NT2/D1 (cell line): ENCODE results near the gene TTC23.
"Not testable (repeated sequence)": the region's sequence is repeated elsewhere in the genome, so short reads cannot be mapped to it uniquely, and the experiment has no call there.

ENCODE experiments used
- DNase-seq: peaks from one replicate; pipeline ENCODE4 v3.0.0-alpha.2; 2011; ENCODE audit warnings: low read depth, low spot score
- H3K27me3 ChIP-seq: 2 replicates; pipeline ENCODE4 v1.6.0; 2011; ENCODE audit warnings: mild to moderate bottlenecking; ENCODE audit not compliant: insufficient read length, insufficient read depth
- H3K36me3 ChIP-seq: 2 replicates; pipeline ENCODE4 v1.6.1; 2011; ENCODE audit warnings: mild to moderate bottlenecking, low read length, mixed read lengths; ENCODE audit not compliant: insufficient read depth, insufficient read length
- H3K4me1 ChIP-seq: 2 replicates; pipeline ENCODE4 v1.5.1; 2011; ENCODE audit not compliant: insufficient read depth, insufficient read length
- H3K4me3 ChIP-seq: 2 replicates; pipeline ENCODE4 v1.5.1; 2011; ENCODE audit warnings: low read depth; ENCODE audit not compliant: insufficient read length
- H3K9ac ChIP-seq: 2 replicates; pipeline ENCODE4 v1.6.0; 2011; ENCODE audit warnings: low read depth; ENCODE audit not compliant: insufficient read length
- H3K9me3 ChIP-seq: 2 replicates; pipeline ENCODE4 v1.5.1; 2011; ENCODE audit warnings: mild to moderate bottlenecking, low read length; ENCODE audit not compliant: insufficient read depth
- SUZ12 ChIP-seq: IDR thresholded peaks from 2 replicates; pipeline ENCODE4 v1.6.1; 2011; ENCODE audit not compliant: insufficient read length, insufficient read depth; ENCODE audit errors: extremely low read depth
- YY1 ChIP-seq: IDR thresholded peaks from 2 replicates; pipeline ENCODE4 v1.6.1; 2011; ENCODE audit not compliant: insufficient read length, insufficient read depth
- ZNF274 ChIP-seq: IDR thresholded peaks from 2 replicates; pipeline ENCODE4 v1.6.1; 2011; ENCODE audit warnings: mild to moderate bottlenecking, low read depth, low read length

The TTC23 gene

DNA sequence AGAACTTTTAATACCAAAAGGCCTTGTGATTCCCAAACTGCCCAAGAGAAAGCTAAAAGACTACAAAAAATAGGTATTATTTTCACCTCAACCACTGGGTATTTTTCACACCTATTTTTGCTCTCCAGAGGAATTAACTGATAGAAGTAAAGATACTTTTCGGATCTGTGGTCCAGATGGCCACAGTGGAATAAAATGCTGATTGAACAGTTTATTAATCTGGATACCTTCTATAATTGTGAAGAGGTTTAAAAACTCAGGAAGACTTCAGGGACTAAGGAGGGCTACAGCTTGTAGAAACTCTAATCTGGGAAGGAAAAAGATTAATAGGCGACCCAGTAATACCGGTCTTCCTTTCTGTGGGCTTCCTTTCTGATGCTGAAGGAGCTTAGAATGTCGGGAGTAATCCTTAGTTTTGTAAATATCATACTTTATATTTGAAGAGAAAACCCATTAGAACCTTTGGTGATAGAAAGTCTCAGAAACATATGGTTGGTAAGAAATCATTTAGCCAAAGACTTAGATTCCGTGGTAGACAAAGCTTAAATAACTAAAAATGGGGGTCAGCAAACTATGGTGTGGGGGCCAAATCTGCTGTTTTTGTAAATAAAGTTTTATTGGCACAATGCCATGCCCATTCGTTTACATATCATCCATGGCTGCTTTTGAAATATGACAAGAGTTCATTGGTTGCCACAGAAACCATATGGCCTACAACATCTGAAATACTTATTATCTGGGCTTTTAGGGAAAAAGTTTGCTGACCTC lies 47.8 kb downstream of the TTC23 start:
- no peak for TF ChIP-seq SUZ12
- Histone ChIP-seq H3K9me3 (no peaks in the 10 kb centered on the region; the same call in 1 of the 2 replicates), H3K4me3 (no peak overlapping the region), H3K27me3 (no peaks in the 10 kb centered on the region), H3K36me3 (peaks cover 15% of the 10 kb centered on the region), H3K9ac (no peak overlapping the region), H3K4me1 (no peaks in the 10 kb centered on the region)
- no peak for DNase-seq

GRCh38 chr15:99197856-99198255 lies 51.5 kb downstream of the TTC23 start:
- peaks cover 33% of the 10 kb centered on the region for H3K36me3 ChIP-seq
- H3K4me1 ChIP-seq: no peaks in the 10 kb centered on the region
- H3K9ac ChIP-seq: no peak overlapping the region
- no peak for DNase-seq
- peaks cover 5% of the 10 kb centered on the region; the same call in 1 of the 2 replicates for H3K9me3 ChIP-seq
- no peak for TF ChIP-seq SUZ12
- TF ChIP-seq ZNF274: no peak
- TF ChIP-seq YY1: no peak
- no peaks in the 10 kb centered on the region for H3K27me3 ChIP-seq
- no peak overlapping the region for H3K4me3 ChIP-seq

DNA sequence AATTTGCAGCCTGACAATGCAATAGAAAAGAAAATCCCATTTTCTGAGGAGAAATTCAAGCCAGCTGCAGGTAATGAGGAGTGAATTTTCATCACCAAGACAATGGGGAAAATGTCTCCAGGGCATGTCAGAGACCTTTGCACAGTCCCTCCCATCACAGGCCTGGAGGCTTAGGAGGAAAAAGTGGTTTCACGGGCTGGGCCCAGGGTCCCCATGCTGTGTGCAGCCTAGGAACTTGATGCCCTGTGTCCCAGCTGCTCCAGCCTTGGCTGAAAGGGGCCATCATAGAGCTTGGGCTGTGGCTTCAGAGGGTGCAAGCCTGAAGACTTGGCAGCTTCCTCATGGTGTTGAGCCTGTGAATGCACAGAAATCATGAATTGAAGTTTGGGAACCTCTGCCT lies 57.2 kb downstream of the TTC23 start:
- not testable (repeated sequence) for H3K4me1 ChIP-seq, H3K27me3 ChIP-seq, H3K4me3 ChIP-seq, DNase-seq, H3K9ac ChIP-seq
- peaks cover 37% of the 10 kb centered on the region for H3K36me3 ChIP-seq
- H3K9me3 ChIP-seq: peaks cover 15% of the 10 kb centered on the region; the same call in 1 of the 2 replicates

- Histone ChIP-seq H3K9ac (no peak overlapping the region), H3K36me3 (peaks cover 31% of the 10 kb centered on the region), H3K4me1 (peaks cover 3% of the 10 kb centered on the region), H3K27me3 (no peaks in the 10 kb centered on the region), H3K9me3 (peaks cover 26% of the 10 kb centered on the region; the same call in 1 of the 2 replicates), H3K4me3 (no peak overlapping the region)
- TF ChIP-seq ZNF274: no peak
- TF ChIP-seq YY1: no peak
- no peak for TF ChIP-seq SUZ12
- DNase-seq: no peak
Observed at GRCh38 chr15:99187936-99188335, 61.4 kb downstream of the TTC23 start.

DNA sequence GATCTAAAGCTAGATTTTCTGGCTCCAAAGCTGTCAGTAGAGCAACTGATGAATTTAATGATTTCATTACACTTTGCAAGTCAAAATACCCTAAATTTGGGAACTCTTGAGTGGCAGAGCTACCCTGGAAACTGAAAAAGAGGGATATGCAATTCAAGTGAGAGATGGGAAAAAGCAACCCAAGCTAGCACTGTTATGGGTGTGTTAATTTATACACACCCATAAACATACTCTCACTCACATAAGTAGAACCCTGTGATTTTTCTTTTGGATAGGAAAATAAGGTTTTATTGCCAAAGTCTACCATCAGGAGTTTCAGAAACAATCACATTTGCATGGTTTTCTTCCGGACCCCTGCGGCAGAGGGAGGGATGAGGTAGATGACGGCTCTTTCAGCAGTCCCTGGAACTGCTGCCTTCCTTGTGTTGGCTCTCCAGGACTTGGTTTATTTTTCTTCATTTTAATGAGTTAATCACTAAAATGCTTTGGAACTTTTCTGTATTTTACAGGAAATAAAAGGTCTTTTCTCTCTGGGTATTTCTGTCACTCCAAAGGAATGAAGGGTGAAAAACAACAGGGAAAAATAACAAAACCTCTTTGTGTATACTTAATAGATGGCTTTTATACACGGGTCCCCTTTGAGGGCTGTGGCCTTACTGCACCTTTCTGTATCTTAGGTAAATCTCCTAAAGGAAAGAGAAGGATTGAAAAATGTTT lies 63.8 kb downstream of the TTC23 start:
- peaks cover 3% of the 10 kb centered on the region for H3K4me1 ChIP-seq
- peaks cover 16% of the 10 kb centered on the region for H3K36me3 ChIP-seq
- H3K9ac ChIP-seq: no peak overlapping the region
- TF ChIP-seq SUZ12 (no peak), YY1 (no peak), ZNF274 (no peak)
- DNase-seq: no peak
- H3K27me3 ChIP-seq: no peaks in the 10 kb centered on the region
- no peak overlapping the region for H3K4me3 ChIP-seq
- peaks cover 15% of the 10 kb centered on the region; the same call in 1 of the 2 replicates for H3K9me3 ChIP-seq

DNA sequence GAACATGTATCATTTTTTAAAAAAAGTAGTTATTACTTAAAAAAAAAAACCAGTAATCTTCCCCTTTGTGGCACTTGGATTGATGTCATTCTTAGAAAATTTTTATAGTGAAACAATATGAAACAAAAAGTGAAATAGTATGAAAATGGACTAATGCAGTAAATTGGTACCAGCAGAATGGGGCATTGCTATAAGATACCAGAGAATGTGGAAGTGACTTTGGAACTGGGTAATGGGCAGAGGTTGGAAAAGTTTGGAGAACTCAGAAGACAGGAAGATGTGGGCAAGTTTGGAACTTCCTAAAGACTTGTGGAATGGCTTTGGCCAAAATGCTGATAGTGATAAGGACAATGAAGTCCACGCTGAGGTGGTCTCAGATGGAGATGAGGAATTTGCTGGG lies 66.6 kb downstream of the TTC23 start:
- H3K9me3 ChIP-seq: peaks cover 15% of the 10 kb centered on the region; the same call in 1 of the 2 replicates

GRCh38 chr15:99181545-99181971 lies 67.8 kb downstream of the TTC23 start:
- no peak for TF ChIP-seq ZNF274
- no peak for TF ChIP-seq SUZ12
- TF ChIP-seq YY1: no peak
- Histone ChIP-seq H3K9ac (no peak overlapping the region), H3K4me1 (peaks cover 3% of the 10 kb centered on the region), H3K4me3 (no peak overlapping the region), H3K9me3 (peaks cover 15% of the 10 kb centered on the region; the same call in 1 of the 2 replicates), H3K36me3 (peaks cover 23% of the 10 kb centered on the region), H3K27me3 (no peaks in the 10 kb centered on the region)
- DNase-seq: no peak

More for the DNA sequence above, 66.6 kb downstream of the TTC23 start:
- Histone ChIP-seq H3K27me3 (no peaks in the 10 kb centered on the region), H3K36me3 (peaks cover 23% of the 10 kb centered on the region), H3K4me3 (no peak overlapping the region), H3K9ac (no peak overlapping the region), H3K4me1 (peaks cover 3% of the 10 kb centered on the region)
- DNase-seq: no peak
- TF ChIP-seq YY1 (no peak), ZNF274 (no peak), SUZ12 (no peak)
